Thyroid gland (tissue), 4 donors: ENCODE data around the gene GALK1. TPM values are rescaled to one million over a fixed set of nuclear protein-coding genes. Genes with fewer than 3 reads are reported as not detected.

Experiments used
- DNase-seq, 2 donors: peaks; one replicate each; pipeline ENCODE4 v3.0.0-alpha.2; 2019
- H3K27ac ChIP-seq, 3 donors: fragments of 200-600 bp; sonication (generic); 1 replicate in 2 of 3; 2 replicates in 1 of 3; pipeline ENCODE4 v1.5.1; 2016 to 2019; ENCODE audit warnings: mild to moderate bottlenecking in 1 of 3, moderate library complexity in 1 of 3
- H3K27me3 ChIP-seq: fragments of 200-600 bp; sonication (generic); one replicate; pipeline ENCODE4 v1.5.1; 2019
- H3K36me3 ChIP-seq, 2 donors: fragments of 200-600 bp; sonication (generic); one replicate each; pipeline ENCODE4 v1.5.1; 2016 to 2019
- H3K4me1 ChIP-seq, 2 donors: fragments of 200-600 bp; sonication (generic); one replicate each; pipeline ENCODE4 v1.5.1; 2017 to 2019
- H3K4me3 ChIP-seq, 3 donors: fragments of 200-600 bp; sonication (generic); replicated peaks in 1 of 3; 1 replicate in 2 of 3; 2 replicates in 1 of 3; pipeline ENCODE4 v1.5.1; 2016; ENCODE audit warnings: mild to moderate bottlenecking in 1 of 3
- H3K9me3 ChIP-seq: fragments of 200-600 bp; sonication (generic); one replicate; pipeline ENCODE4 v1.5.1; 2017
- CTCF ChIP-seq, 6 experiments: fragments of 200-600 bp in 3 of 6; fragments of 450-650 bp in 3 of 6; sonication (generic) in 3 of 6; IDR thresholded peaks; one replicate each; pipeline ENCODE4 v1.5.1; 2016 to 2019; ENCODE audit warnings: antibody characterized with exemption in 6 of 6, mild to moderate bottlenecking in 2 of 6, inconsistent platforms in 1 of 6, moderate library complexity in 1 of 6
- POLR2A ChIP-seq, 2 donors: fragments of 450-650 bp; IDR thresholded peaks; one replicate each; pipeline ENCODE4 v1.6.1; 2017; ENCODE audit warnings: antibody characterized with exemption in 2 of 2, mild to moderate bottlenecking in 2 of 2, moderate library complexity in 1 of 2
- WGBS, 2 donors: methylation state at CpG; one replicate each; pipeline ENCODE4 v1.1.5; 2017; 5-methylcytosine and 5-hydroxymethylcytosine counted together
- intact Hi-C: fragments of 100-400 bp; cut with DNase I; formaldehyde crosslinking; loops from one replicate; pipeline ENCODE4 v1.15.1; 2023
- total RNA-seq, 4 donors: library from RNA; depleted of rRNA; stranded (reverse); fragments of >200 nt; gene quantifications; one replicate each; pipeline ENCODE4 v1.2.3, GENCODE V29; 2016

GALK1 gene
- total RNA-seq, 4 donors from 2014 or later: 15.4 to 28.5 (median 24.9) TPM

GRCh38 chr17:75757086-75757681, 7.8 kb downstream of the GALK1 start:
- no peaks in the 10 kb centered on the region for H3K9me3 ChIP-seq
- 90 to 92% methylated on average over 18 to 21 of the region's 21 CpGs for WGBS, 2 donors
- DNase-seq: no peak
- no peak overlapping the region for H3K27ac ChIP-seq
- TF ChIP-seq CTCF (IDR thresholded peaks at IDR 0.05) (no peak), POLR2A (IDR thresholded peaks at IDR 0.05) (no peak)
- peaks cover 11 to 14% of the 10 kb centered on the region in 2 donors for H3K4me1 ChIP-seq
- no peak overlapping the region for H3K4me3 ChIP-seq
- H3K27me3 ChIP-seq: no peaks in the 10 kb centered on the region
- intact Hi-C loops: no loop called here
- H3K36me3 ChIP-seq: peaks cover 0 to 3% of the 10 kb centered on the region in 2 donors

DNA sequence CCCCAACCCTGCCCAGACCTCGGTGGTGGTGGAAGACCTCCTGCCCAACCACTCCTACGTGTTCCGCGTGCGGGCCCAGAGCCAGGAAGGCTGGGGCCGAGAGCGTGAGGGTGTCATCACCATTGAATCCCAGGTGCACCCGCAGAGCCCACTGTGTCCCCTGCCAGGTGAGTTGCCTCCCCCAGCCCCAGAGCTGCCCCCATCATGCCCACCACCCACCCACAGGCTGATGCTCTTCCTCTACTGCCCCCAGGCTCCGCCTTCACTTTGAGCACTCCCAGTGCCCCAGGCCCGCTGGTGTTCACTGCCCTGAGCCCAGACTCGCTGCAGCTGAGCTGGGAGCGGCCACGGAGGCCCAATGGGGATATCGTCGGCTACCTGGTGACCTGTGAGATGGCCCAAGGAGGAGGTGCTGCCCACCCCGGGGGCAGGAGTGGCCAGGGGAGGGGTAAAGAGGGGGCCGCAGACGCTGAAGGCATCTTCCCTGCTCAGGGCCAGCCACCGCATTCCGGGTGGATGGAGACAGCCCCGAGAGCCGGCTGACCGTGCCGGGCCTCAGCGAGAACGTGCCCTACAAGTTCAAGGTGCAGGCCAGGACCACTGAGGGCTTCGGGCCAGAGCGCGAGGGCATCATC, 8.4 kb downstream of the GALK1 start:
- no peaks in the 10 kb centered on the region for H3K9me3 ChIP-seq
- 92 to 93% methylated on average over 5 to 28 of the region's 29 CpGs for WGBS, 2 donors
- DNase-seq: no peak
- no peak overlapping the region for H3K4me3 ChIP-seq
- intact Hi-C loops: no loop called here
- H3K4me1 ChIP-seq: peaks cover 11 to 14% of the 10 kb centered on the region in 2 donors
- no peaks in the 10 kb centered on the region for H3K27me3 ChIP-seq
- no peak overlapping the region for H3K27ac ChIP-seq
- TF ChIP-seq POLR2A (IDR thresholded peaks at IDR 0.05): no peak
- no peak for TF ChIP-seq CTCF (IDR thresholded peaks at IDR 0.05)
- peaks cover 0 to 3% of the 10 kb centered on the region in 2 donors for H3K36me3 ChIP-seq

DNA sequence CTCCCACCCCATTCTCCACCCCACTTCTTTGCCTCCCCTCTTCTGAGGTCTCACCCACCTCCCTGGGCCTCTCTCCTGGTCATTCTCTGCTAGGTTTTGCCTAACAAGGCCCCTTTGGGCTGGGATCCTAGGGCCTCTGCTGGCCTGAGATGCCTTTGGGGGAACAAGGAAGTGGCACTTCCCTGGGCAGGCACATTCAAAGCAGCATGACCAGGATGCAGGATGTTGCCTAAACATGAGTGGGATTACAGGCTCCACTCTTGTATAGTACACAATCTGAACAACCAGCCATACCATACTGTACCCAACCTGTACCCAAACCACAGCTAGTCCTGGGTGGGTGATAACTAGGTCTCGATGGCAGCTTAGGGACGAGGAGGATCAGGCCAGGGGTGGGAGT, 9.0 kb downstream of the GALK1 start:
- Histone ChIP-seq H3K27me3 (no peaks in the 10 kb centered on the region), H3K9me3 (no peaks in the 10 kb centered on the region), H3K27ac (no peak overlapping the region), H3K4me1 (peaks cover 11 to 14% of the 10 kb centered on the region in 2 donors), H3K4me3 (no peak overlapping the region), H3K36me3 (peaks cover 0 to 3% of the 10 kb centered on the region in 2 donors)
- 89% methylated on average over 2 of the region's 2 CpGs; no CpG with 5 or more reads in 1 of the 2 donors for WGBS, 2 donors
- TF ChIP-seq CTCF (IDR thresholded peaks at IDR 0.05) (no peak), POLR2A (IDR thresholded peaks at IDR 0.05) (no peak)
- intact Hi-C loops: no loop called here
- no peak for DNase-seq

DNA sequence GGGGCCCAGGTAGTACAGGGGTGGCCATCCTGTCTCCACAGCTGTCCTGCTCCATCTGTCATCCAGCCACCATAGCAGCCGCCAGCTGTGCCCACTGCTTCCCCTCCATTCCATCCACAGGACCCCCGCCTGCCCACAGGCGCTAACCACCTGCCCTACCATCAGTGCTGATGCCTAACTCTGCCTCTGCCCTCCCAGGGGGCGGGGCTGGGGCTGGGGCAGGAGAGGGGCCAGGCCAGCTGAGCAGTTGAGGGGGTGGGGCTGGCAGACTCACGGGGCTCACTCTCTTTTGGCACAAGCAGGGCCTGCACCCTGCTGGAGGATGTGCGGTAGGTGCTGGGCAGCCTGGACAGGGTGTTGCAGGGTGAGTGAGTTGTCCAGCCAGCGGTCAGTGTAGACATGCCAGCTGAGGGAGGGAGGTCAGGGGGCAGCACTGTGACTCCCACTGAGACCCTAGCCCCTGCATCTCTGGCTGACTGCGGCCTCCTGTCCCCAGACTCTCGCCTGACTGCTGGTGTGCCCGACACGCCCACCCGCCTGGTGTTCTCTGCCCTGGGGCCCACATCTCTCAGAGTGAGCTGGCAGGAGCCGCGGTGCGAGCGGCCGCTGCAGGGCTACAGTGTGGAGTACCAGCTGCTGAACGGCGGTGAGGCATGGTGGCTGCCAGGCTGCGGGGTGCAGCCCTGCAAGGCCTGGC, 9.6 kb downstream of the GALK1 start:
- DNase-seq: no peak
- Histone ChIP-seq H3K27ac (no peak overlapping the region), H3K4me3 (no peak overlapping the region), H3K4me1 (peaks cover 11 to 14% of the 10 kb centered on the region in 2 donors), H3K27me3 (no peaks in the 10 kb centered on the region), H3K36me3 (peaks cover 0 to 3% of the 10 kb centered on the region in 2 donors), H3K9me3 (no peaks in the 10 kb centered on the region)
- intact Hi-C loops: no loop called here
- WGBS, 2 donors: 79 to 97% methylated on average over 11 to 19 of the region's 20 CpGs
- TF ChIP-seq CTCF (IDR thresholded peaks at IDR 0.05): no peak
